SK-N-MC (cell line): ENCODE measurements around the gene SEC24C.
"Not testable (repeated sequence)": the region's sequence is repeated elsewhere in the genome, so short reads cannot be mapped to it uniquely, and the experiment has no call there.

Source experiments
- DNase-seq: peaks from one replicate; pipeline ENCODE4 v3.0.0-alpha.2; 2011; ENCODE audit warnings: low read depth, low spot score
- H3K27ac ChIP-seq: fragments of 200-600 bp; sonication (generic); 2 replicates; pipeline ENCODE4 v1.5.1; 2016; ENCODE audit warnings: mixed run types
- H3K36me3 ChIP-seq: fragments of 200-600 bp; sonication (generic); 2 replicates; pipeline ENCODE4 v1.6.1; 2017; ENCODE audit warnings: antibody characterized with exemption, low read length, mixed read lengths; ENCODE audit not compliant: insufficient read depth
- H3K4me3 ChIP-seq: fragments of 200-600 bp; sonication (generic); 2 replicates; pipeline ENCODE4 v1.5.1; 2016
- H3K9ac ChIP-seq: fragments of 200-600 bp; sonication (generic); 2 replicates; pipeline ENCODE4 v1.8.0; 2017; ENCODE audit warnings: mixed run types, mixed read lengths; ENCODE audit not compliant: insufficient read length
- H3K9me3 ChIP-seq: fragments of 200-600 bp; sonication (generic); 2 replicates; pipeline ENCODE4 v1.6.1; 2017; ENCODE audit warnings: low read depth, mild to moderate bottlenecking, antibody characterized with exemption, low read length, moderate library complexity, mixed read lengths
- EZH2 ChIP-seq: fragments of 200-600 bp; sonication (generic); IDR thresholded peaks from one replicate; pipeline ENCODE4 v1.6.1; 2017; ENCODE audit warnings: antibody characterized with exemption
- FOXP2 ChIP-seq: optimal IDR thresholded peaks from 2 replicates; pipeline ENCODE3; 2011; ENCODE audit warnings: mild to moderate bottlenecking, moderate library complexity; ENCODE audit not compliant: insufficient read depth; ENCODE audit errors: extremely low read length, control extremely low read depth
- POLR2AphosphoS5 ChIP-seq: IDR thresholded peaks from 2 replicates; pipeline ENCODE4 v1.6.1; 2012; ENCODE audit warnings: mild to moderate bottlenecking, low read depth, low read length, borderline replicate concordance

SEC24C gene

GRCh38 chr10:73780301-73780700 lies 36.1 kb downstream of the SEC24C start:
- DNase-seq = no peak
- TF ChIP-seq POLR2AphosphoS5 = no peak
- Histone ChIP-seq H3K9me3 (no peaks in the 10 kb centered on the region), H3K9ac (no peak overlapping the region), H3K4me3 (peak overlapping the region; percentile 86), H3K36me3 (no peaks in the 10 kb centered on the region; the same call in 1 of the 2 replicates), H3K27ac (no peak overlapping the region)

GRCh38 chr10:73780966-73781365 lies 36.8 kb downstream of the SEC24C start:
- H3K4me3 ChIP-seq = peak overlapping the region; percentile 86
- TF ChIP-seq EZH2 = no peak
- no peak for TF ChIP-seq FOXP2
- TF ChIP-seq POLR2AphosphoS5 = no peak
- no peaks in the 10 kb centered on the region for H3K9me3 ChIP-seq
- H3K36me3 ChIP-seq = no peaks in the 10 kb centered on the region; the same call in 1 of the 2 replicates
- no peak overlapping the region for H3K27ac ChIP-seq
- peak overlapping the region; percentile 87 for H3K9ac ChIP-seq
- DNase-seq = no peak

DNA sequence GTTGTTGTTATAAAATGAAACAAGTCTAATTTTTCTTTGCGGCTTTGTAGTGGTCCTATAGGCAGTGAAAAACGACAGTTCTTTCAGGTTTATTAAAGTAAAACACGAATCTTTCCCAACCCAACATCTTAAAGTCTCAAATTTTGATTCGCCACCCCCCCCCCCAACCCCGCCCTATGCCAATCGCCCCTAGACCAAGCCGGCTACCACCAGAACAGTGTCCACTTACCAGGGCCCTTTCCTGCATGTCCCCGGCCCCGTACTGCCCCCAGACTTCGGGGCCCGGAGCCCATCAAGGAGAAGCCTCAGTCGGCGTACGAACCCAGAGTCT lies 37.3 kb downstream of the SEC24C start:
- TF ChIP-seq FOXP2 = no peak
- TF ChIP-seq POLR2AphosphoS5 = no peak
- TF ChIP-seq EZH2 = no peak
- H3K4me3 ChIP-seq = peak overlapping the region; percentile 86
- no peaks in the 10 kb centered on the region; the same call in 1 of the 2 replicates for H3K36me3 ChIP-seq
- peak overlapping the region; percentile 87 for H3K9ac ChIP-seq
- no peaks in the 10 kb centered on the region for H3K9me3 ChIP-seq
- H3K27ac ChIP-seq = peak overlapping the region; percentile 84; the same call in 1 of the 2 replicates
- DNase-seq = no peak

DNA sequence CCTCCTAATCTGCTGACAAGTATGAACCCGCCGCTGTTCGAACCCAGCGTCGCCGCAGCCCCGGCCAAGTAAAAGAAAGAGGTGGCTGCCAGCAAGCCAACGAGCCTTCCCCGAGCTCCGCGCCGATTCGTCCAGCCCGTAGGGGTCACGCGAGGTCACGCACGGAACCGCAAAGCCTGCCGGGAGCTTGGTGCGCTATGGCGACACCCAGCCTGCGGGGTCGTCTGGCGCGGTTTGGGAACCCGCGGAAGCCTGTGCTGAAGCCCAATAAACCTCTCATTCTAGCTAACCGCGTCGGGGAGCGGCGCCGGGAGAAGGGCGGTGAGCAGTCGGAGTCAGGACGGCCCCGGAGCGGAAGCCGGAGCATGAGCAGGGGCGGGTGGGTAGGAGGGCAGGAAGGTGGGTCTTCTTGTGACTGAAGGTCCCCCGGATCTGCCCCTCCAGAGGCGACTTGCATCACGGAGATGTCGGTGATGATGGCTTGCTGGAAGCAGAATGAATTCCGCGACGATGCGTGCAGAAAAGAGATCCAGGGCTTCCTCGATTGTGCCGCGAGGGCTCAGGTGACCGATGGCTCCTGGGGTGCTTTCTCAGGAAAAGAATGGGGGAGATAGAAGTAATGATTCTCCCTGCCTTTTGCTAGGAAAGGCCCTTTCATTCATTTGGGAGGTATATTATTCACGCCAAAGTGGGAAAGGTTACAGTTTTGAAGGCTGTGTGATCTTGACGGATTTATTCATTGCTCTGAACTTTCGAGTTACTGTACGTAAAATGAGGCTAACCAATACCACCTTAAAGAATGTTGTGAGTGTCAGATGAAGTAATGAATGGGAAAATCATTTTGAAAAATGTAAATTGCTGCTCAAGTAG lies 37.9 kb downstream of the SEC24C start, which contains the start of gene CHCHD1:
Gene CHCHD1 (plus strand): TSS at position 170 of the 870 bp plus-strand sequence. CDS start 28 bp downstream, at position 198.
- TF ChIP-seq FOXP2 (no peak), EZH2 (no peak), POLR2AphosphoS5 (peak; percentile 86)
- Histone ChIP-seq H3K9ac (peak within 1 kb of the TSS; percentile 87), H3K36me3 (no peaks in the 10 kb centered on the region; the same call in 1 of the 2 replicates), H3K9me3 (no peaks in the 10 kb centered on the region), H3K4me3 (peak within 1 kb of the TSS; percentile 86), H3K27ac (peak within 1 kb of the TSS; percentile 84)
- peak; percentile 10 for DNase-seq

GRCh38 chr10:73782749-73783085 lies 38.5 kb downstream of the SEC24C start:
- Histone ChIP-seq H3K9me3 (no peaks in the 10 kb centered on the region), H3K4me3 (peak overlapping the region; percentile 86), H3K9ac (peak overlapping the region; percentile 87), H3K27ac (peak overlapping the region; percentile 84), H3K36me3 (no peaks in the 10 kb centered on the region; the same call in 1 of the 2 replicates)
- TF ChIP-seq POLR2AphosphoS5 (no peak), FOXP2 (no peak), EZH2 (no peak)
- DNase-seq = no peak

GRCh38 chr10:73785211-73785720 lies 41.1 kb downstream of the SEC24C start, which contains the start of gene ZSWIM8:
Gene ZSWIM8 (plus strand): TSS chr10:73785606. CDS start chr10:73785879, 273 bp downstream.
- H3K27ac ChIP-seq = peak within 1 kb of the TSS; percentile 57
- TF ChIP-seq POLR2AphosphoS5 (0 out of 2 replicates have a peak, but pooled peaks have one; percentile 6), FOXP2 (no peak)
- peak within 1 kb of the TSS; percentile 76 for H3K9ac ChIP-seq
- no peaks in the 10 kb centered on the region; the same call in 1 of the 2 replicates for H3K36me3 ChIP-seq
- peak; percentile 74 for DNase-seq
- H3K9me3 ChIP-seq = no peaks in the 10 kb centered on the region
- peak within 1 kb of the TSS; percentile 82 for H3K4me3 ChIP-seq

GRCh38 chr10:73785721-73786511 lies 41.7 kb downstream of the SEC24C start:
- no peaks in the 10 kb centered on the region; the same call in 1 of the 2 replicates for H3K36me3 ChIP-seq
- H3K9ac ChIP-seq = peak overlapping the region; percentile 76
- no peak for TF ChIP-seq EZH2
- no peak for TF ChIP-seq FOXP2
- TF ChIP-seq POLR2AphosphoS5 = no peak
- no peaks in the 10 kb centered on the region for H3K9me3 ChIP-seq
- no peak overlapping the region for H3K27ac ChIP-seq
- DNase-seq = no peak
- peak overlapping the region; percentile 82 for H3K4me3 ChIP-seq

- TF ChIP-seq FOXP2 = no peak
- no peak for TF ChIP-seq POLR2AphosphoS5
- TF ChIP-seq EZH2 = no peak
- no peak for DNase-seq
- Histone ChIP-seq H3K36me3 (no peaks in the 10 kb centered on the region; the same call in 1 of the 2 replicates), H3K4me3 (peak overlapping the region; percentile 82), H3K27ac (no peak overlapping the region), H3K9ac (peak overlapping the region; percentile 76), H3K9me3 (no peaks in the 10 kb centered on the region)
These were observed 42.3 kb downstream of the SEC24C start for GRCh38 chr10:73786512-73786885.

DNA sequence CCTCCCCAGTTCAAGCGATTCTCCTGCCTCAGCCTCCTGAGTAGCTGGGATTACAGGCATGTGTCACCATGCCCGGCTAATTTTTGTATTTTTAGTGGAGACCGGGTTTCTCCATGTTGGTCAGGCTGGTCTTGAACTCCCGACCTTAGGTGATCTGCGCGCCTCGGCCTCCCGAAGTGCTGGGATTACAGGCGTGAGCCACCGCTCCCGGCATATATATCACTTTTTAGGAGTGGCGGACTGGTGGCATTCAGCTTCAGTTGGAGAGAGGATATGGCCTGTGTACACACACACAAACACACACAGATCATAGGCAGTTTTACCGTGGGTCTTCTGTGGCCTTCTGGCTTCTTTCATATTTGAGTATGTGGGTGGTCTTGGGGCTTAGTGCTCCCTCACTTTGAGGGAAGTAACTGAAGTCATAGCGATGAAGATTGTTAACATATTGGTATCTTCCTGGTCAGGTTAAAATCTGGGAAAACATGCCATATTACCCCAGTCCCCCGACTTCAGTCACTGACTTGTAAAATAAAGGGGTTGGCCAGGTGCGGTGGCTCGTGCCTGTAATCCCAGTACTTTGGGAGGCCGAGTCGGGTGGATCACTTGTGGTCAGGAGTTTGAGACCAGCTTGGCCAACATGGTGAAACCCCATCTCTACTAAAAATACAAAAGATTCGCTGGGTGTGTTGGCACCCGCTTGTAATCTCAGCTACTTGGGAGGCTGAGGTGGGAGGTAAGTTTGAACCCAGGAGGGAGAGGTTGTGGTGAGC lies 43.0 kb downstream of the SEC24C start:
- not testable (repeated sequence) for DNase-seq, H3K9me3 ChIP-seq, H3K4me3 ChIP-seq, H3K36me3 ChIP-seq, H3K9ac ChIP-seq, H3K27ac ChIP-seq
